AG20443 (cell line): ENCODE measurements around the gene NELL2.
A peak's percentile ranks its signal among the peaks of the same experiment; 100 is the strongest.
"Not testable (repeated sequence)": the region's sequence is repeated elsewhere in the genome, so short reads cannot be mapped to it uniquely, and the experiment has no call there.

Experiments
- DNase-seq: peaks from one replicate; pipeline ENCODE4 v3.0.0; 2012; ENCODE audit warnings: low spot score, mixed read lengths

Gene NELL2

DNA sequence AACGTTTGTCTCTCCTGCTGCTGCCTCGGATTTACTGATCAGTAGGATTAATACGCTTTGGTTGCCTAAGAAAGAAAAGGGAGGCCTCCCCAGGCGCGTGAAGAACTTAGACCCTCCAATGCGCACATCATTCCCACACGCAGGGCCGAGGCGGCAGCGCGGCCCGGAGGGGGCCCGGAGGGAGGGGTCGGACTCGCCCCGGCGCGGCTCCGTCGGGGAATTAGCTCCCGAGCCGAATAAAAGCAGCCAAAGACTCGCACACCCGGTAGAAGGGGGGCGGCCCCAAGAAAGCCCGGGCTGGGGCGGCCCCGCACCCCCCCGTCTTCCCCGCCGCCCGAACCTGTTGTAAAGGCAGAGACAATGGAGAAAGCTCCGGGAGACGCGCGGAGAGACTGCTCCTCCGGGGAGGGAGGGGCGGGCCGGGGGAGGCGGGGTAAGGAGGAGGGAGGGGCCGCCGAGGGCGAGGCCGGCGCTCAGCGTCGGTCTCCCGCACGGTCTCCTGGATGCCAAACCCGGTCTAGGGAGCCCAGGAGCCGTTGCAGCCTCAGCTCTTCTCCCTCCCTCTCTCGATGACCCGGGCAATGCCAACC lies at the start of gene NELL2:
Gene NELL2, minus strand, starts transcription at position 362 of the 590 bp plus-strand sequence. CDS start 446 bp downstream, outside the sequence.
- DNase-seq, result peak; percentile 79

DNA sequence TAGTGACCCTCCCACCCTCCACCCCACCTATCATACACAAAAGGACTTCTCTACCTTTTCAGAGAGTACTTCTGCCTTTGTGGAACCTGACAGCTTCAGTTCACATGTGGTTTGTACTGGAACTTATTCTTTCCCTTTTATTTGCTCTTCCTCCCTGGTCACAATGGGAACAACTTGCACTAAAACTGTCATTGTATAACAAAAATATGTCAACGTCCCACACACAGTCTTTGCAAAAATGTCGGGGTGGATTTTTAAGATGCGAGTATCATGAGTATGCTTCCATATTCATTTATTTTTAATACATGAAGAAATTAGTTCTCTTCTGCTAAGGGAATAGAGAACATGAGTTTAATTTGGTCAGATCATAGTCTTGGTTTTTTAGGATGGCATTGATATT lies 45.6 kb upstream of the NELL2 start:
- DNase-seq, result no peak

DNA sequence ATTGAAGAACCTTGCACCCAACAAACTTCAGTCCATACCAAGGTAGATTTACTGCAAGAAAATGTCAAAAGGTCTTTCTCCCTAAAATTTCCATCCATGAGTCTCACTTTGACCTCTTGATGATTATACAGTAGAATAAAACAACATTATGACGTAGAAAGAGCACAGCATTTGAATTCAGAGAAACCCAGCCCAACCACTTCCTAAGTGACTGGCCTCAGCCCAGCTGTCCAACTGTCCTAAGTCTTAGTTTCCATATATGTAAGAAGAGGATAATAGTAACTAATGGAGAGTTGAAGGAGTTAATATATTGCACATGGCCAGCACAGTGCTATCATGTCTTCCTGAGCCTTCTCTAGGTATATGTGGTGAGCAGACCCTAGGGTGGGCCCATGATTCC lies 41.0 kb upstream of the NELL2 start:
- no peak for DNase-seq

DNA sequence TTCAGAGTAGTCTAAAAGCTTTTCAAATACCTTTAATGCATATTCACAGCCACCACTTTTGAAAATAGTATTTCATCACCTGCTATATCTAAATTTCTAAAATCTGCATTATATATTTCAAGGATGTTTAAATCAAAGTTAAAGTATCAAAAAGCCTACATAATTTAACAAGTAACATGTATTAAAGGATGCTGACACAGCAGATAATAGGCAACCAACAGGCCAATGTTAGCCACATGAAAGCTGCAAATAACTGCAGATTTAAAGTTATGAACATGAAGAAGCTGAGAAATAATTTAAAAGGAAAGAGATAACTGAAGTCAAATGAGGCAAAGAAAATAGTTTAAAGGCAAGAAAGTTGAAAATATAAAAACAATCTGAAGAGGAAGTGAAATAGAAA lies 39.8 kb upstream of the NELL2 start:
- no peak for DNase-seq

DNA sequence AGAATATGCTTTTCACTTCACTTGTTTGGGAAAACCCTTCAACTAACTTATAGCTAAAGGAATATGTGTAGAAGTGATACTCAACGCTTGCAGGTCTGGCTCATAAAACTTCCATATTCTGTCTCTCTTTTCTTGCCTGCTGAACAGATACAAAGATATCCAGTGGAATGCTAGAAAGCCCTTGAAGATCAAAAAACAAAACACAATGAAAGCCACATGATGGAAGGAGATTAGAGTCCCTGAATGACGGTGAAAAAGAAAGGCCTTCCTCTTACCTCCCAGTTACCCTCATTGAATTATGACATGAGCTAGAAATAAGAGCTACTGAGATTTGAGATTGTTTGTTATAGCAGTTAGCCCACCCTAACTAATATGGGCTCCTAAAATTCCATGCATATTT lies 28.2 kb upstream of the NELL2 start:
- DNase-seq, result no peak

DNA sequence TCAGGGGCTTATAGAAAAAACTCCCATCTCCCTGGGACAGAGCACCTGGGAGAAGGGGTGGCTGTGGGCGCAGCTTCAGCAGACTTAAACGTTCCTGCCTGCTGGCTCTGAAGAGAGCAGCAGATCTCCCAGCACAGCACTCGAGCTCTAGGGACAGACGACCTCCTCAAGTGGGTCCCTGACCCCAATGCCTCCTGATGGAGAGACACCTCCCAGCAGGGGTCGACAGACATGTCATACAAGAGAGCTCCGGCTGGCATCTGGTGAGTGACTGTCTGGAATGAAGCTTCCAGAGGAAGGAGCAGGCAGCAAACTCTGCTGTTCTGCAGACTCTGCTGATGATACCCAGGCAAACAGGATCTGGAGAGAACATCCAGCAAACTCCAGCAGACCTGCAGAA lies 22.0 kb upstream of the NELL2 start:
- DNase-seq, result not testable (repeated sequence)

DNA sequence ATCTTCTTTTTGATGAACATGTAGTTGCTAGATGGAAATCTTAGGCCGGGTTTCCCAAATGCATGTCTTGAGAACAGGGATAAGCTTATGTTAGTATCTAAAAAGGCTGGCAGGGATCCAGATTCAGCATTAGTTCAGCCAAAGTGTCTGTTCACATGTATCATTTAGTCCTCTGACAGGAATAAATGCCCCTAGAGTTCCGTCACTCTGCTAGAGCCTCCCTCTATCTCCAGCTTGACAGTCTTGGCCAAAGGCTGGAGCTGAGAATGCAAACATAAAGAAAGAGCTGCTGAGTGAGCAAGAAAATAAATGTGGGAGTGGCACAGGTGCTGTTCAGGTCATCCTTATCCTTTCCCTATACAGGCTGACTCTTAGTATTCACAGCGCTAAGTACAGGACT lies 13.8 kb upstream of the NELL2 start:
- no peak for DNase-seq

DNA sequence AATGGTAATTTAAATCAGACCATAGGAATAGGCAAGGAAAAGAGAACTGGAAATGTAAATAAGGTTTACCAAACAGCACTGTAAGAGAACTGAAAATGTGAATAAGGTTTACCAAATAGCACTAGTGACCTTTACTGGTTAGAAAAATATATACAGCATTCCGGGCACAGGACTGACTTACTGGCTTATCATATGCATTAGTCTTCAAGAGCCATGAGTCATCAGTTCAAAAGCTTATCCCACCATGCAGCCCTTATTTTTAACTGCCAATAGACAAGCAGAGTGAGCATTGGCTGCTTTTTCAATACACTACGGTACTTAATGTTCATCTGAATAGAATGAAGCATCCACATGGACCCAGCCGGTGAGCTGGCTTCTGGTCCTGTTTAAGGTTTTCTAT lies 13.0 kb upstream of the NELL2 start:
- DNase-seq, result no peak

DNA sequence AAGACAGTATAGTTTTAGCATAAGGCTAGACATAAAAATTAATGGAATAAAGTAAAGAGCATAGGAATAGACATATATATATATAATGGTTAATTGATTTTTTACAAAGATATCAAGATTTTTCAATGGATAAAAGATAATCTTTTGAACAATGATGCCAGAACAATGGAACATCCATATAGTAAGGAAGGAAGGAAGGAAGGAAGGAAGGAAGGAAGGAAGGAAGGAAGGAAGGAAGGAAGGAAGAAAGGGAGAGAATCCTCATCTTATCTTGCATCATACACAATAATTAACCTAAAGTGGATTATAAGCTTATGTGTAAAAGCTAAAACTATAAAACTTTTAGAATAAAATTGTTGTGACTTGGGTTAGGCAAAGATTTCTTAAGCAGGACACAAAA lies 9.8 kb upstream of the NELL2 start:
- DNase-seq, result no peak

DNA sequence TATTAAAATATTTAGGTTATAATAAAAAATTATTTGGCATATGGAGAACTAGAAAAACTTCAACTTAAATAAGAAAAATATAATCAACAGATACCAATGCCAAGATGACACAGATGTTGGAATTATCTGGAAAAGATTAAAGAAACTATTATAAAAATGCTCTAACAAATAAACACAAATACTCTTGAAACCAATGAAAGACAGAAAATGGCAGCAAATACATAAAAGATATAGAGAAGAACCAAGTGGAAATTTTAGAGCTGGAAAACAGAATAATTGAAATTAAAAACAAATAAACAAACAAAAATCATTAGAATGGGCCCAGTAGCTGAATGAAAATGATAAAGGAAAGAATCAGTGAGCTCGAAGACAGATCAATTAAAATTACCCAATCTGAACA lies 5.1 kb upstream of the NELL2 start:
- no peak for DNase-seq

DNA sequence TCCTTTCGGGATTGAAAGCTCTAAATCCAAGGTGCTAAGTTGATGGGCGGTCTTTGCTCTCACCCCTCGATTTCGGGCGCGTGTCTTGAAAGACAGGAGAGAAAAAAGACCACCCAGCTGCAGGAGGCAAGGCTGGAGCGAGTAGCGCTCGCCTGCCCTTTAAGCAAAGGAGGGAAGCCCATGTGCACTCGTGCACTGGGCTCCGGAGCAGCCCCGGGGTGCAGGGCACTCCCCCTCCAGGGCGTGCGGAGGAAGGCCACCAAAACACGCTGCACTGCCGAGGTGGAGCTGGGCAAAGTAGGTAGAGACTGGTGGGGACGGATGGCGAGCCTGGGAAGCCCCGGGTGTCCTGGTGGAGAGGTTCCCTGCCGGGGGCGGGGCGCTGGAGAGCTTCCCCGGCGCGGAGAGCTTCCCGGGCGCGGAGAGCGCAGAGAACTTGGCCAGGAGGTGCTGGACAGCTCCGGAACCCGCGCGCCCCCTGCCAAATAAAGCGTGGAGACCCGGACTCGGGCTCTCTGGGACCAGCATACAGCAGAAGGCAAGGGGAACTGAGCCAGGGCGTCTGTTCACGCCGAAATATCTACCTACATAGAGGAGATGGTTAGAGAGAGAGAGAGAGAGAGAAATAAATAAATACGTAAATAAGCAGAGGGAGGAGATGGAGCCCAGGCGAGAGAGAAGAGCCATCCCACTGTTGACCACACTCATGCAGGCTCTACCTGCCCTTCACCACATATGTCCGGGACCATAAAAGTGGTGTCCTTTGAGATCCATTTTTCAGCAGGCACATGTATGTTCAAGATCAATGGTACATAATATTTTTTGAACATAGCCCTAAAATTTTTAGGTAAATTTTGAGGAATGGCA lies 662 bp upstream of the NELL2 start:
- peak; percentile 68 for DNase-seq

DNA sequence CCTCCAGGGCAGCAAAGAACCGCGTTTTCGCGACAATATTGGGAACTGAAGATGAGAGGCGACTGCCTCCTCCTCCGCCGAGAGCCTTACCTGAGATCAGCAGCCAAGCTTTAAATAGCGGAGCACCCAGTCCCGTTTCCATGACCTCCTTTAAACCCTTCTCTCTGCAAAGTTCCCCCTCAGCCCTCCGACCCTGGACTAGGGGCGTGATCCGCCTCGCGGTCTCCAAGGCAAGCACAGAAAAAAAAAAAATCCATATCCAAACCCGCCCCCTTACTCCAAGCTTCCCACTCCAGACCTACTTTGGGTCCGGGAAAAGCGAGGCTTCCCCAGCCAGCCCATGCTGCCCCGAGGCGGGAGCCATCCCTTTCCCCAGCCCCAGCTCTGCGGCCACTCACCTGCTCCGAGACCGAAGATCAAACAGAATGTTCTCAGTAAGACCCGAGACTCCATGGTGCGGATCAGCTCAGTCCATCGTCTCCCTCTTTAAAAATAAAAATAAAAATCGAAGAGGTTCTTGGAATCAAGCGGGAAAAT lies 630 bp downstream of the NELL2 start:
- peak; percentile 8 for DNase-seq

DNA sequence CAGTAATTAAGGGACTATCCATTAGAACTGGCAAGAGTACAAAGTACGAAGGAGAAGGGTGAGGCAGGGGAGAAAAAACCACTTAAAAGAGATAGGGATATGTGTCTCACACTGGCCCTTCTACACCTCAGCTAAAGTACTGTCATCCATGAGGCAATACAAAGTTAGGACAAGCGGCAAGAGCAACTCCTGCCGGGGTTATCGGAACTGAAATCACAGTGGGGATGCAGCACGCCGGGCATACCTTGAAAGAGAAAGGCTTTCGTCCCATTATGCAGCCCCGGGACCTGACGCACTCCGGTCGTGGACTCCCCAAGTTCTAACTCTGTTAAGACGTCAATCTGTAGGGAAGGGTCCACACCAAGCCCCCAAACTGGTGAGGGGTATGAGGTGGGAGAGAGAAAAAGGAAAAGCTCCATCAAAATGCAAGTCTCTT lies 1.1 kb downstream of the NELL2 start:
- peak; percentile 9 for DNase-seq

DNA sequence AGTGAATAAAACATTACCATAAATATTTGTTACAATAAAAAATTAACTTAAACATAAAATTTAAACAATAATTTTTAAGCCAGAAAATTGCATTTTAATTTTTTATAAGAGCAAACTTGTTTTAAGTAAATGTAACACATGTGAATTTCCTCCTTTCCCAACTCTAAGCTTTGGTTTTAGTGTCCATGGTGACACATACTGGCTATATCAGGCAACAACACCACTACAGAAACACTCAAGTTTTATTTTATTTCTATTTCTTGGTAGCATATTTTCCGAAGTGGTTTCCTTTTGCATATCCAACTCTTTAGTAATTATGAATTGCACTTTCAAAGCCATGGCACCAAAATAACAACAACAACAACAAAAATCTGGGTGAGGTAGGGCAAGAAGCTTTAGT lies 2.2 kb downstream of the NELL2 start:
- DNase-seq, result peak; percentile 11

DNA sequence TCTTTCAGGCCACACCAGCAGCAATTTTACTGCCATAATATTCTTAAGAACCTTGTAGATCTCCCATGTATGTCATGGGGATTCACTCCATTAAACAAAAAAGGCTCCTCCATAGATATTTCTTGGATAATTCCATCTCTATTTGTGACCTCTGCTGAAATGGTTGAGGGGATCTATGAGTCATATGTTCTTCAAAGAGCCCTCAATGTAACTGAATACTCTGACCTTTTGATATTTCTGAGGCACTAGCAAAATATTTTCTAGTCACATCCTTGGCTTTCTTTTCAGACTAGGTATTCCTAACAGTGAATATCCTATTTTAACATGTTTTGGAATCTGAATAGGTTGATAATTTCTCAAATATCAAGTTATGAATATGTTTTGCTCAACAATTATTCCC lies 6.6 kb downstream of the NELL2 start:
- DNase-seq, result no peak

DNA sequence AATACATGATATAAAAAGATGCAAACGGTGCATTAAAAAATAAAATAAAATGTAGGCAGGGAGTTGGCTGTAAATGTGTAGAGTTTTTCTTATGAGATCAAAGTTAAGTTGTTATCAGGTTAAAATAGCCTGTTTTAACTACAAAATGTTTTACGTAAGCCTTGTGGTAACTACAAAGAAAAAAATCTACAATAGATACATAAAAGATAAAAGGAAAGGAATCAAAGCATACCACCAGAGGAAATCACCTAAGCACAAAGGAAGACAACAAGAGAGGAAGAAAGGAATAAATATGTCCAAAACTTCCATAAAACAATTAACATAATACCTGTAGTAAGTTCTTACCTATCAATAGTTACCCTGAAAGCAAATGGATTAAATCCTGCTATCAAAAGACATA lies 12.2 kb downstream of the NELL2 start:
- no peak for DNase-seq

DNA sequence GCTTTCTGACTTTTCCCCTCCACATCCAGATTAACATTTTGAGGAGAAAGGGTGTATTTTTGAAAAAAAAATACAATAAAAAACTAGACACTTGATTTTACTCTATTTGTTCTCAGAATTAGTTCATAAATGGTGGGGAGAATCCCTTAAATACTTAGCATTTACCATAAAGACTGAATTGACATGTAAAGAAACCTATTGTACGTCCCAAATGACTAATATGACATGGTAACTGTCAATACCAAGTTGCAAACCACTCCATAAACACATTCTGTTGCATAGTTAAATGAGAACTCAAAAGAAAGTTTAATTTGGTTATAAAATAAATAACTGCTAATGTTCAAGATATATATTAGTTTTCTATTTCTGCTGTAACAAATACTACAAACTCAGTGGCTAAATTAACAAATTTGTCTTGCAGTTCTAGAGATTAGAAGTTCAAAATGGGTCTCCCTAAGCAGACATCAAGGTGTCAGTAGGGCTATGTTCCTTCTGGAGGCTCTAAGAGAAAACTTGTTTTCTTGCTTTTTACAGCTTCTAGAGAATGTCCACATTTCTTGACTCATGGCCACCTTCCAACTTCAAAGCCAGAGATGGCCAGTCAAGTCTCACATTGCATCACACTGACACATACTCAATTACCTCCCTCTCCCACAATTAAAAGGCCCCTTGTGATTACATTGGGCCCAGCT lies 16.0 kb downstream of the NELL2 start:
- no peak for DNase-seq

DNA sequence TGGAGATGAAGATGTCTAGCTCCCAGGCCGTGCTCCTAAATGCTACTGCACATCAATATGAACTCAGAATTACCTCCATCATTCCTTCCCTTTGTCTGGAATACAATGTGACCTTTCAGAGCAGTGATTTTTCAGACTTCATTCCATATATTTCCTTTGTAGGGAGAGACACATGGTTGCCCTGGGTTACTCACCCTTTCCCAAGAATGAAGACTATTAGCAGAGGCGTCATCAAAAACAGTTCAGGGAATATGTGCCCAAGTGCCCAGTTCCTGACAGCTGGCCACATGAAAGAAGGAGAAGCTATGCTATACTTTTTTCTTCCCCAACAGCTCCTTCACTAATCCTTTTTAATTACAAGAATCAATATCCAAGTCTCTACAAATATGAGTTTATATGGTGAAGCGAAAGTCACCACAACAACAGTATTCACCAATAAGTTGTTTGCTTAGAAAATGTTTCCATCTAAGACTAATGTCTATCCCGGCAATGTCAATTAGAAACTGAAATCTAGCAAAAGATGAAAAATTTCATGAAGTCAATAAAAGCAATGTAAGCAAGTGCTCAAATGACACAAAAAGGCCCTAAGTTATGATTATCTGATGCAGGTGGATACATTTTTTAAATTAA lies 17.8 kb downstream of the NELL2 start:
- DNase-seq, result no peak

DNA sequence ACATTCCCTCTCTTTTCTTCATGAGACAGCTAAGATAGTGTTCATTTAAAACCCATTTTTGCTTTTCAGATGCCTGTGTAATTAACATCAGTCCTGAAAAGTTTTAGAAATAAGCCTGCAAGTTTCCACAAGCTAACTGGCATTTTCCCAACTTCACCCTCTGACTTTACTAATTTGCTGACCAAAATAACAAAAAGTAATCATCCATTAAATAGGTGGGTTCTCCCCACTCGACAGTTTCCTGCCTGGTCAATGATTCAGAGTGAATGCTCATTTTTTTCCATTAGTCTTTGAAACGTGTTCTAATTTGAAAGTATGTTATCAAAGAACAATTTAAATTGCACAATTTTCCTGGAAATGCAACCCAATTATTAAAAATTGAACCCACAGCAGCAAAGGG lies 23.6 kb downstream of the NELL2 start:
- DNase-seq, result no peak

DNA sequence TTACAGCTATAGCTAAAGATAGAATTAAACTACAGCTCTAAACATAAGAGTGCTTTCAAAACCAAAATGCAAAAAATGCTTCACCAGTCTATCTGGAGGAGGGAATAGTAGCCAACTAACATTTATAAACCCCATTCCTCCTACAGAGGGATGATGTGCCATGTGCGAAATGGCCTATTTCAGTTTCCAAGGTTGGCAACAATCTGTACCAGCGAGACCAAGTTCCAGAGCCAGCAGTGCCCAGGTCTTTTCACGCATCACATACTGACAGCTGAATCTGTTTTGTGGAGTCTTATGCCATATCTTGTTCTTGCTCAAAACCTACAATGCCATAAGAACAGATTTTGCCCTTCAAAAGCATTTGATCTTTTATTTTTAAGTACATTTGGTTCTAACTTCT lies 24.5 kb downstream of the NELL2 start:
- no peak for DNase-seq

DNA sequence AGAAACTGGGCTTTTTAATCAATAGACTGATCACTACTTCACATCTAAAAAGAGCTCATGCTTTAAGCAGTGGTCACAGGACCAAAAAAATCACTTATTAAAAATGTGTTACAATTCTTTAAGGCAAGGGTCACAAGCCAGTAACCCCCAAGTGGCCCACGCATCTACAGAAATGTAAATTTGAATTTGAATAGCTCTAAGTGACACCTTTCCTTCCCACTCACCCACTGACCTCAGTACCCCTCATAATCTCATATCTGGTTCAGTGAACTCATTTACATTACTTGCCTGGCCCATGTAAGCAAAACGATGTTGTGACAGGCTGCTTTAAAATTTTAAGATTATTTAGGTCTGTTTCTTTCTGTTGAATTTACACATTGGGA lies 27.4 kb downstream of the NELL2 start:
- DNase-seq, result no peak
